GM19328 (cell line): Measurements from ENCODE around the gene DIP2C.
"Not testable (repeated sequence)": the region's sequence is repeated elsewhere in the genome, so short reads cannot be mapped to it uniquely, and the experiment has no call there.

Source experiments
- ATAC-seq: cut with Tn5 transposase; IDR thresholded peaks from one replicate; pipeline ENCODE4 v1.9.1; 2021; ENCODE audit warnings: mild to moderate bottlenecking, moderate library complexity; ENCODE audit not compliant: unreplicated experiment

The DIP2C gene

GRCh38 chr10:347774-348173 is 341.7 kb downstream of the DIP2C start:
- ATAC-seq: not testable (repeated sequence)

- ATAC-seq: not testable (repeated sequence)
These were observed 342.3 kb downstream of the DIP2C start for GRCh38 chr10:347190-347589.

- ATAC-seq: no peak
These were observed 344.8 kb downstream of the DIP2C start for GRCh38 chr10:344582-345200.

- ATAC-seq: no peak
These were observed 345.9 kb downstream of the DIP2C start for GRCh38 chr10:343231-344220.

- ATAC-seq: no peak
These were observed 348.3 kb downstream of the DIP2C start for GRCh38 chr10:341081-341740.

GRCh38 chr10:340646-341045 is 348.8 kb downstream of the DIP2C start:
- ATAC-seq: no peak

- ATAC-seq: no peak
These were observed 350.5 kb downstream of the DIP2C start for GRCh38 chr10:339038-339391.

- no peak for ATAC-seq
These were observed 351.1 kb downstream of the DIP2C start for GRCh38 chr10:338171-339037.

- no peak for ATAC-seq
These were observed 353.2 kb downstream of the DIP2C start for GRCh38 chr10:336247-336646.

- ATAC-seq: no peak
These were observed 354.2 kb downstream of the DIP2C start for GRCh38 chr10:335151-335800.

- no peak for ATAC-seq
These were observed 358.3 kb downstream of the DIP2C start for GRCh38 chr10:331186-331585.

- ATAC-seq: no peak
These were observed 359.9 kb downstream of the DIP2C start for GRCh38 chr10:329361-330099.

GRCh38 chr10:327889-328852 is 361.3 kb downstream of the DIP2C start:
- ATAC-seq: no peak

GRCh38 chr10:326894-327635 is 362.4 kb downstream of the DIP2C start:
- ATAC-seq: no peak

- no peak for ATAC-seq
These were observed 363.1 kb downstream of the DIP2C start for GRCh38 chr10:326350-326749.

- no peak for ATAC-seq
These were observed 364.2 kb downstream of the DIP2C start for GRCh38 chr10:325282-325681.

GRCh38 chr10:324593-324992 is 364.9 kb downstream of the DIP2C start:
- no peak for ATAC-seq
